HG03095 (cell line): Measurements from ENCODE around the gene ACP7.

Source experiments
- ATAC-seq: cut with Tn5 transposase; IDR thresholded peaks from one replicate; pipeline ENCODE4 v1.9.1; 2021; ENCODE audit warnings: moderate library complexity; ENCODE audit not compliant: unreplicated experiment

ACP7 gene

GRCh38 chr19:39146686-39147450, 62.7 kb downstream of the ACP7 start:
- no peak for ATAC-seq

DNA sequence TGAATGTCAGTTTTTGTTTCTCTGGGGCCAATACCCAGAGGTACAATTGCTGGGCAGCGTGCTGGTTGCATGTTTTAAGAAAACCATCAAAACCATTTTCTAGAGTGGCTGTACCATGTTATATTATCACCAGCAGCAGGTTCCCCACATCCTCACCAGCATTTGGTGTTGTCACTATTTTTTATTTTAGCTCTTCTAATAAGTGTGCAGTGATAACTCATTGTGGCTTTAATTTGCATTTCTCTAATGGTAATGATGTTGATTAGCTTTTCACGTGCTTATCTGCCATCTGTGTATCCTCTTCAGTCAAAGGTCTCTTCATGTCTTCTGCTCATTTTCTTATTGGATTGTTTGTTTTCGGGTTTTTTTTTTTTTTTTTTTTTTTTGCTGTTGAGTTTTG, 63.3 kb downstream of the ACP7 start:
- ATAC-seq = no peak

GRCh38 chr19:39148939-39149529, 64.9 kb downstream of the ACP7 start:
- no peak for ATAC-seq

GRCh38 chr19:39150235-39150634, 66.1 kb downstream of the ACP7 start:
- ATAC-seq = no peak

- no peak for ATAC-seq
These were observed 66.8 kb downstream of the ACP7 start for GRCh38 chr19:39150807-39151600.

GRCh38 chr19:39152066-39152465, 67.9 kb downstream of the ACP7 start:
- no peak for ATAC-seq

DNA sequence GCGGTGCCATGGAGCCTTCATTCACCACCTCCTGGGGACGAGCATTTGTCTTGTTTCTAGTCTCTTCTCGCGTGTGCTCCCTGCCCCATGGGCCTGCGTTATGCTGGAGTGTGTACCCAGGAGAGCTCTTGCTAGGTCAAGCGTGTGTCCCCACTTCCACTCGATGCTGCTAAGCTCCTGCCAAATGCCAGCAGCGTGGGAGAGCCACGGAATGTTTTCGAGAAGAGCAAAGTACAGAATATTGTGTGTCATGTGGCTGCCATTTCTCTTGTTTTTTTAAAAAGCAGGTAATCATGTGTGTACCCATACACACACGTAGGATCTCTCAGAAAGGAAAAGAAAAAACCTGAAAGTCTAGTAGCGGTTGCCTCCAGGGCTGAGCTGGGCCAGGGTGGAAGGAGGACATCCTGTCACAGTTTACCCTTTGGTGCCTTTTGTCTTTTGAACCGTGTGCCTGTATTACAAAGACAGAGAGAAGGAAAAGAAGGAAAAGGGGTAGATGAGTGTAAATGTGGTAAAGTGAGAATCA, 70.0 kb downstream of the ACP7 start:
- ATAC-seq = no peak

DNA sequence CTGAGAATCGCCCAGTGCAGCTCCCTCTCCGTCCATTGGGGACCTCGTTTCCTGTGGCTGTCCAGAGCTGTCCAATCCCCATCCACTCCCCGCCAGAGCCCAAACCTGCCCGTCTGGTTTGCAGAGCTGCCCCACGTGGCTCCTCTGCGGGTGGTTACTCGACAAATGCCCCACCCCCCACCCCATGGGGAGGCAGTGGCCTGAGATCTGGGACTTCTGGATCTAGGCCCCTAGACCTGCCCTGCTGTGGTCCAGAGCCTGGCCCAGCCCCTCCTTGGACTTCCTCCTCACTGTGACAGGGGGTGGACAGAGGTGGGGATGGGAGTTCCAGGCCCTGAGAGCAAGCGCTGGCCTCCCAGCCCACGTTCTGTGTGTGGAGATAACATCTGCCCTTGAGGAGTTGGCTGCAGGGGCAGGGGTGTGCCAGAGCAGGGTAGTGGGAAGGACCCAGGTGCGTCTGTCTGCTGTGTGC, 70.5 kb downstream of the ACP7 start:
- ATAC-seq = no peak

DNA sequence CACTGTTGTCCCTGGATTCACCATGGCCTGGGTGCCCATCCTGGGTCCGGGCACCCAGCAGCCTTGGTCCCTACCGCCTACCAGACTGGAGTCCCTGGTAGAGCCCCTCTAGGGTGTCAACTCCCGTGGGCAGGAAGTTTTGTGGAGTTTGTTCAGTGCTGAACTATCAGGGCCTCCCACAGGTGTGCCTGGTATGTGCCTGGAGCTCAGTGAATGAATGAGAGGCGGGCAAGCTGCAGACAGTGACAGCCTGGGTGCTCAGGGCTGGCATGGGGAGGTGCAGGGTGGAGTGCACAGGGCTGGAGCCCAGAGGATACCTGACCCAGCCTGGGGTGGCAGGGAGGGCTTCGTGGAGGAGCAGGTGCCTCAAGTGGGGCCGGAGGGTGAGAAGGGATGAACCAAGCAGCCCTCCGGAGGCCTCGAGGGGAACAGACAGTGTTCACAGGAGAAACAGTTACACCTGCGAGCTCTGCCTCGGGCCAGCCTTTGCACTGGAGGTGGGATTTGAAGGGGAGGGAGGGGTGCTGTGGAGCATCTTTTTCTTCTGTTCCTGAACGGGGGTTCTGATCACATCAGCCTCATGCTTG, 71.0 kb downstream of the ACP7 start:
- no peak for ATAC-seq

DNA sequence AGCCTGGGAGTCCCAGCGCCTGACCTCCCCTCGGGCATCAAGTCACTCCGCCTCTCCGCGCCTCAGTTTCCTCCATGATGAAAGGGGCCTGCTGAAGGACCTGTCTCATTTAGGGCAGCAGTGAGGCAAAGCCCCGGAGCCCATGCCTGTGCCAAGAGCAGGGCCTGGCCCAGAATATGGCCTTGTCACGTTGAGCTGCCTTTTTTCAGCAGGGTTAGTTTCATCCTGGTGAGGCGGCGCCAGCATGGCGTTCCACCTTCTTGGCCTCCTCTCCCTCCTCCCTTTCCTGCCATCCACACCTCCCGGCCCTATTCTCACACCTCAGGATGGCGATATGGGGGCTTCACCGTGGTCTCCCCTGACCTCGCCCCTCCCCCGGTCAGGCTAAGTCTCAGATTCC, 71.6 kb downstream of the ACP7 start:
- ATAC-seq = no peak

DNA sequence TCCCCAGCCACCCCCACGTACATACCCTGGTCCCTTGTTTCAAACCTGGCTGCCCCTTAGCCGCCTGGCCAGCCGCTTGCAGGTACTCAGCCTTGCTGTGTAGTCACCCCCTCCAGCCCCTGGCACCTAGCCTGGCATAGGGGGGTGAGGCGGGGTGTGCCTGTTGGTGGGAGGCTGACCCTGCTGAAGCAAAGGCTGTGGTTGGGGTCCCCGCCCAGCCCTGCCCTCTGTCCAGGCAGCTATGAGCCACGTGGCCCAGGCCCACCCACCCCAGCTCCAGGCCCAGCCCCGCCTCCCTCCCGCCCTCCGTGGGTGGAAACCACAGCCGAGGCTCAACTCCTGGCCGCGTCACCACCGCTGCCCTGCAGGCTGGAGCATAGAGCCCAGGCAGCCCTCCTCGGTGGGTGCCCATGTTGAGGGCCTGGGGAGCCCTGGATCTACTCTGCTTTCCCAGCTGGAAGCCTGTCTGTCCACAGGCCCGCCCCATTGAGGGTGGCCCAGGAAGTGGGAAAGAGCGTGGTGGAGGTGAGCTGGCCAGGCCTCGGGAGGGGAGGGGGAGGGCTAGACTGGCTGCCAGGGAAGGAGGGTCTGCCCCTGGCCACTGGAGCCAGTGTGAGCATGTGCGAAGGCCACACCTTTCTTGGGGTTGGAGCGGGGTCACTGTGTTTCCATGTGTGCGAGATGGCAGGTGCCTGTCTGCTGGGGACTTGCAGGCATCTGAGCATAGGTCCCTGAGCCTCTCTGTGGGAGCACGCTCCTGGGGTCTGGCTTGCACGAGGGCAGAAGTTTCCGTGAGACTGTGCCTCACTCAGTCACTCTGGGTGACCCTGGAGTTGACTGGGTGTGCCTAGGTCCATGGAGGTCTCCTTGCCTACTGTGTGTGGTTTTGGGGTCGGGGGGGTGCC, 72.4 kb downstream of the ACP7 start:
- ATAC-seq = no peak

DNA sequence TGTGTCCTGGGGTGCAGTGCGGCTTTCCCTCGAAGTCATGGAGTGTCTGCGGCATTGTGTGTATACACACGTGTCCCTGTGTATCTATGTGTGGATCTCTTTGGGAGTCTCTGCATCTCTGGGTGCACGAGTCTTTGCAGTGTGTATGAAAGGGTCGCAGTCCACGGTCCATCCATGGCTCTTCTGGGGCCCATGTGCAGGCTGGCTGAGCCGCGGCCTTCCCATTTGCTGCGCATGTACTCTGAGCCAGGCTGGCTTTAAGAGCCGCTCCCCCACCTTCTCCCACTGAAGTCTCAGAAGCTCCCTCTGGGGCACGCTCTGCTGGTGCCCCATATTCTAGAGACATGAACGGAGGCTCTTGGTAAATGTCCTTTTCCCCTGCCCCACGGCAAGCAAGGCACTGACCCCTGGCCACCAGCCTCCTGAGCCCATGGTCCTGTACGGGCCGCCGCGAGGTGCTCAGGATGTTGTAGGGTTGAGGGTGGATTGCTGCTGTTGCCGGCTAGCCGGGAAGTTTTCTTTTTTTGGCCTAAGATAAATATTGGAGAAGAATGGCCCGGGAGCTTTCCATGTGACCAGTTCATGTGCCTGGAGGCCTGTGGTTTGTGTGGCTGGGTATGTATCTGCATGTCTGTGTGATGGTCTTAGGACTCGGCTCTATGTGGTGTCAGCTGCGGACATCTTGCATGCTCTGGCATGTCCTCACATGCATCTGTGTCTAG, 73.3 kb downstream of the ACP7 start:
- ATAC-seq = no peak

GRCh38 chr19:39157997-39158389, 73.8 kb downstream of the ACP7 start:
- no peak for ATAC-seq

DNA sequence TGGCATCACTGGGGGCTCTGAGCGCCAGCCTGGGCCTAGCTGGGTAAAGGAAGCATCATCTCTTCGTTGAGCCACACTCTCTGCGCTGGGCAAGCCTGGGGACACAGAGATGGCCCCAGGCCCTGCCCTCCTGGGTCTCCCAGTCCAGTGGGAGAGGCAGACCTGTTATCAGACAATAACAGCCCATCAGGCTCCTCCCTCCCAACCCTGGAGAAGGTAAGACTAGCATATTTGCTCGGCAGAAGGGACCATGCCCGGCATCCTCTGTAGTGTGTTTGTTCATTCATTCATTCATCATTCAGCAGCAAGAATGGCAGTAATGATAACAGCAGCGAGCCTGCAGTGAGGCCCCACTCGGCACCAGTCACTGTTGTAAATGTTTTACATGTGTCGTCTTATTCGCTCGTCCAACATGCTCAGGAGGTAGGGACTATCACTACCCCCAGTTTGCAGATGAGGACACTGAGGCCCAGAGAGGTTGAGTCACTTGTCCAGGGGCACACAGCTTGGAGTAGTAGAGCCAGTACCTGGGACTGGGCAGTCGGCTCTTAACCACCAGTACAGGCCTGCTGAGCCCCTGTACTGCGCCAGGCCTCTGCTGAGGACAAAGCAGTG, 74.6 kb downstream of the ACP7 start:
- ATAC-seq = no peak

DNA sequence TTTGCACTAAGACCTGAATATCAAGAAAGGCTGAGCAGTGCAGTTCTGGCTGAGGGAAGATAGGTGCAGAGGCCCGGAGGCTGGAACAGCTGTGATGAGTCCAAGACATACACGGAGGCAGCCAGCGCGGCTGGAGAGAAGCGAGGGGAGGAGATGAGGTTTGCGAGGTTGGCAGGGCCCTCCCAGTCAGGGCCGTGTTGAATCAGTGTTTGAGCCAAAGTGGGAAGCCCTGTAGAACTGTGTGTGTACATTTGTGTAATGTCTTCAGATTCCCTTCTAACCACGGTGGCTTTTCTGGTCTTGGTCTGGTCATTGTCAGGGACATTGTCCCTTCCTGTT, 76.3 kb downstream of the ACP7 start:
- ATAC-seq = no peak
